ENCODE data around the gene ABCC4. TPM values are rescaled to one million over a fixed set of nuclear protein-coding genes. Genes with fewer than 3 reads are reported as not detected.
"Not testable (repeated sequence)": the region's sequence is repeated elsewhere in the genome, so short reads cannot be mapped to it uniquely, and the experiment has no call there.

Gene ABCC4
- total RNA-seq, 1 experiment from 2014 or later = 3.7 TPM

DNA sequence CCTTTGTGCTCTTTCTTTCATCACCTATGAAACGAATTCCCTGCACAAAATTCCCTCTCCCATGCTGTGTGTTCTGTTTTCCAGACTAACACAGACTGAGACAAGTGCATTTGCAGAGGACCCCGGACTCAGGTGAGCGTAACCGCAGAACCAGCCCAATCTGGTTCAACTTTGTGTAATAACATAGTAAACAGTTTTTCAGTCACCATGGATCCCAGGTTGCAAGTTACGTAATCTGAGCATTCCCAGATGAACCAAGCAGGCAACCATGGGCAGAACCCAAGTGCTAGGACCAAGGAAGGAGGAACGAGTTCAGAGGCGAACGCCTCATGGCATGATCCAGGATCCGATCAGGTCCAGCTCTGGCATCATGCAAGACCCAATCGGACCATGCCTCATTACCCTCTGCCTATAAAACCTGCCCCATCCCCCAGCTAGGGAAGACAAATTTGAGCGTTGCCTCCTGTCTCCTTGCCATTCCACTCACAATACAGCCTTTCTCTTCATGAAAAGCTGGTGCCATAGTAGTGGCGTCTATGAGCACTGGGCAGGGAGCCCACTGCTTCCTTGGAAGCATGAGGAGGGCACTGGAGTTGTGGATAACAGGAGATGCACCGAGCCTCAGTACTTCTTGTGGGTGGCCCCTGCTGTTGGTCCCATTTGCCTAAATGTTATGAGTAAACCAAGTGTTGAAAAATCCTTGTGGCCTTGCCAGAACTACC lies 107.6 kb downstream of the ABCC4 start:
- H3K4me3 ChIP-seq (ENCODE audit: insufficient read depth, low read depth, low read length) = no peak overlapping the region
- H3K27me3 ChIP-seq (ENCODE audit: control insufficient read depth, insufficient read depth, low read length) = no peaks in the 10 kb centered on the region
- no peaks in the 10 kb centered on the region for H3K36me3 ChIP-seq (replicated peaks; ENCODE audit: control insufficient read depth, insufficient read depth, low read length)
- no peak for DNase-seq

DNA sequence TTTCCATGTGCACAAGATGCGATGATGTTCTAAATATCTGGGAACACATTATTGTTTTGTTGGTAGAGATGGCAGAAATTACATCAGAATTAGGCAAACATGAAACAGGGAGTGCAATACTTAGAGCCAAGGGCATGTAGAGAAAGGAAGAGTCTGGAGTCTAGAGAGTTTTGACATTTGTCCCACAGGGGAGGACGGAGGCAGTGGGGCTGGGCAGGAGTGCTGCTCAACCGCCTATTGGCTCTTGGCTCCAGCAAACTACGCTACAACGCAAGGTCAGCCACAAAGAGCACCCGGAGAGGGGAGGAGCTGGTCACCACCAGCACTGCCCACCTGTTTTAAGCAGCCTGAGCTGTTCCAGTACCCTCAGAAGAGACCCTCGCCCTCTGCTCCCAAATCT lies 108.3 kb downstream of the ABCC4 start:
- Histone ChIP-seq H3K36me3 (replicated peaks; ENCODE audit: control insufficient read depth, insufficient read depth, low read length) (no peaks in the 10 kb centered on the region), H3K27me3 (ENCODE audit: control insufficient read depth, insufficient read depth, low read length) (no peaks in the 10 kb centered on the region), H3K4me3 (ENCODE audit: insufficient read depth, low read depth, low read length) (no peak overlapping the region)
- no peak for DNase-seq

DNA sequence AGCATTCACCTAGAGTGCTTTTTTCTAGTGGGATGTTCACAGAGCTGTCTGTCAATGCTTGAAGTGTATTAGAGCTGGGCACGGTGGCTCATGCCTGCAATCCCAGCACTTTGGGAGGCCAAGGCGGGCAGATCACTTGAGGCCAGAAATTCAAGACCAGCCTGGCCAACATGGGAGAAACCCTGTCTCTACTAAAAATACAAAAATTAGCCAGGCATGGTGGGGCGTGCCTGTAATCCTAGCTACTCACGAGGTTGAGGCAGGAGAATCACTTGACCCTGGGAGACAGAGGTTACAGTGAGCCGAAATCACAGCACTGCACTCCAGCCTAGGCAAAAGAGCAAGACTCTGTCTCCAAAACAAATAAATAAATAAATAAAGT lies 108.7 kb downstream of the ABCC4 start:
- not testable (repeated sequence) for H3K36me3 ChIP-seq (replicated peaks; ENCODE audit: control insufficient read depth, insufficient read depth, low read length); DNase-seq; H3K27me3 ChIP-seq (ENCODE audit: control insufficient read depth, insufficient read depth, low read length); H3K4me3 ChIP-seq (ENCODE audit: insufficient read depth, low read depth, low read length)

DNA sequence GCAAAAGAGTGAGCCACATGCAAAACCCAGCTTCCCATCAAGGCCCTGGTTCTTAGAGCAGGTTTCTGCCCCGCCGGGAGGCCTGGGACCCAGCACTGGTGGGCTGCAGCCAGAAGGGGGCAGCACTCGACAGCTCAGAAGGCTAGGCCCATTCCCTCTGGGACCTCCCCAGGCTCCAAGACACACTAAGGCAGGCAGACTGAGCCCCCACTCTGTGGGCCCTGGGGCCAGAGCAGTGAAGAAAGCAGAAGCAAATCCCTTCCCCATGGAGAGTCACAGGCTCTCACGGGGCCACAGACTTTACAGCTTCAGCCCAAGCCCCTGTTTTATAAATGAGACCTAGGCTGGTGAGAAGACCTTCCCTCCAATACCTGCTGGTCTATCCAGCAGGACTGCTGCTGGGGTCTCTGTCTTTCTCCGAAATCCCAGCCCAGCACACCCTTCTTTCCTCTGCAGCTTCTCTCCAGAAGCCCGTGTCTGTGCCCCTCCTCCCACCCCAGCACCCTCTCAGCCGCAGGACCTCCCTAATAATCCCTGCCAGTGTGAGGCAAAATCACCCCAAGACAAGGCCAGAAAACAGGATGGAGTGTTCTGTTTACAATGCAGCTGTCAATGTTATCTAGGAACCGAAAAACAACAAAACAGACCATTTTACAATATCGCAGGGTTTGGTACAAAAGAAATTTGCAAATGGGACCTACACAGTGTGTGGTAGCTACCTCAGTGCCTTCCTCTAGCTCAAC lies 109.3 kb downstream of the ABCC4 start:
- DNase-seq = peak; percentile 88
- no peak overlapping the region for H3K4me3 ChIP-seq (ENCODE audit: insufficient read depth, low read depth, low read length)
- H3K36me3 ChIP-seq (replicated peaks; ENCODE audit: control insufficient read depth, insufficient read depth, low read length) = no peaks in the 10 kb centered on the region
- no peaks in the 10 kb centered on the region for H3K27me3 ChIP-seq (ENCODE audit: control insufficient read depth, insufficient read depth, low read length)

DNA sequence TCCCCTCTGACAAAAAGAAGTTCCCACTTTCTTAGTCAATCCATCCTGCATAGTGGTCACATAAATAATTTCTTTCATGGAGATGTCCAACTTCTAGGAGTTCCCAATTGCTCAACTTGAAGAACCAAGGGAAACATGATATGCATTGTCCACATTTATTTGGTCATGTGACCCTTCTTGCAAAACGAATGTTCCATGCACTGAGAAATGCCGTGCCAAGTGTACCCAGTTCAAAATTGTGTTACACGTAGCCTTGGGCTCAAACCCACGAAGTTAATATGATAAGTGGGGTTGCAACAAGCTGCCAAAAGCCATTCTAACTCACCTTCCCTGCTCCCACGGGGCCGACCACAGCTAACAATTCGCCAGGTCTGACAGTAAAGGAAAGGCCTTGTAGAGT lies 113.1 kb downstream of the ABCC4 start:
- H3K4me3 ChIP-seq (ENCODE audit: insufficient read depth, low read depth, low read length) = no peak overlapping the region
- no peaks in the 10 kb centered on the region for H3K36me3 ChIP-seq (replicated peaks; ENCODE audit: control insufficient read depth, insufficient read depth, low read length)
- DNase-seq = no peak
- no peaks in the 10 kb centered on the region for H3K27me3 ChIP-seq (ENCODE audit: control insufficient read depth, insufficient read depth, low read length)

DNA sequence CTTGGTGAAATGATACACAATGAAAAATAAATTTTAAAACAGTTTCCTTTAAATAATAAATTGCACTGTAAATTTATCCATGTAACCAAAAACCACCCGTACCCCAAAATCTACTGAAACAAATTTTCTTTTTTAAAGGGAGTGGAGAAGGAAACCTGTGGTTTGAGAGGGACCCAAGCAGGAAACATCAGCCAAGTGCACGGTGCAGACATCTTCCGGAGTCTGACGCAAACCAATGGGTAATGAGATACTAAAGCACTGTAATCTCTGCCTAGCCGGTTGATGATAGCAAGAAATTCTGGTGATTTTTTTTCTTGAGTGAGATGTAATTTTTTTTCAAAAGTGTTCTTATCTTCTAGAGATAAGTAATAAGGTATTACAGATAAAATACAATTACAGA lies 115.4 kb downstream of the ABCC4 start:
- DNase-seq = no peak
- no peaks in the 10 kb centered on the region for H3K27me3 ChIP-seq (ENCODE audit: control insufficient read depth, insufficient read depth, low read length)

DNA sequence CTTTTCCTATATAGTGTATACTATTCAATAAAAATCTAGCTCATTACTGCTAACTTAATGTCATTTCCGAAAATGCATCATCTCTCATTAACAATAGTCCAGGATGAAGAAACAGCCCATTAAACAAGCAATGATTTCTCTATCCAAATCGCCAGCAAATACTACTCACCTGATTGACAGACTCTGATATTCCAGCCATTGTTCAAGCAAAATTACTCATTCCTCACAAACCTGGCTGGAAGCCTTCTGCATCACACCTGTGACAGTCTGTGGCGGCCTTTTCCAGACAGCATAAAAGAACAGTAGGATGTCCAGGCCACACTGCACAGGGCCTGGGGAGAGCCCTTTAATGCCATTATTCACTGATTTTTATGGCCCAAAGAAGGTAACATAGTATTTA lies 115.9 kb downstream of the ABCC4 start:
- H3K4me3 ChIP-seq (ENCODE audit: insufficient read depth, low read depth, low read length) = no peak overlapping the region
- no peak for DNase-seq
- no peaks in the 10 kb centered on the region for H3K36me3 ChIP-seq (replicated peaks; ENCODE audit: control insufficient read depth, insufficient read depth, low read length)
- no peaks in the 10 kb centered on the region for H3K27me3 ChIP-seq (ENCODE audit: control insufficient read depth, insufficient read depth, low read length)

More for the DNA sequence above, 115.4 kb downstream of the ABCC4 start:
- no peaks in the 10 kb centered on the region for H3K36me3 ChIP-seq (replicated peaks; ENCODE audit: control insufficient read depth, insufficient read depth, low read length)
- no peak overlapping the region for H3K4me3 ChIP-seq (ENCODE audit: insufficient read depth, low read depth, low read length)

DNA sequence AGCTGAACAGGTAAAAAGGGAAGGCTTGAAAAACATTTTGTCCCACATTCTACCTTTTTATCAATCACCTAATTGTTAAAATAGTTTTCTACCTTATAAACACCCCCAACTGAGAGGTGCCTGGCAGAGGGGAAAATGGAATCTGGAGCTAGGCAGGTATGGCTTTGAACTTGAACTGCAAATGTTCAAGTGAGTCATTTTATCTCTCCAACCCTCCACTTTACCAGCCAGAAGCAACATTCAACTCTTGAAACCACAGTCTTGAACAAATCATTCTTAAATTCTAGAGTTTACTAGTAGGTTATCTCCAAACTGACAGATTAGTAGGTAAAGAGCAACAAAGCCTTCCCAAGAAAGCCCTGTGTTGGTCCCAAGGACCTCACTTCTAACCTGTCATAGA lies 116.9 kb downstream of the ABCC4 start:
- DNase-seq = no peak
- no peak overlapping the region for H3K4me3 ChIP-seq (ENCODE audit: insufficient read depth, low read depth, low read length)
- no peaks in the 10 kb centered on the region for H3K27me3 ChIP-seq (ENCODE audit: control insufficient read depth, insufficient read depth, low read length)
- no peaks in the 10 kb centered on the region for H3K36me3 ChIP-seq (replicated peaks; ENCODE audit: control insufficient read depth, insufficient read depth, low read length)

DNA sequence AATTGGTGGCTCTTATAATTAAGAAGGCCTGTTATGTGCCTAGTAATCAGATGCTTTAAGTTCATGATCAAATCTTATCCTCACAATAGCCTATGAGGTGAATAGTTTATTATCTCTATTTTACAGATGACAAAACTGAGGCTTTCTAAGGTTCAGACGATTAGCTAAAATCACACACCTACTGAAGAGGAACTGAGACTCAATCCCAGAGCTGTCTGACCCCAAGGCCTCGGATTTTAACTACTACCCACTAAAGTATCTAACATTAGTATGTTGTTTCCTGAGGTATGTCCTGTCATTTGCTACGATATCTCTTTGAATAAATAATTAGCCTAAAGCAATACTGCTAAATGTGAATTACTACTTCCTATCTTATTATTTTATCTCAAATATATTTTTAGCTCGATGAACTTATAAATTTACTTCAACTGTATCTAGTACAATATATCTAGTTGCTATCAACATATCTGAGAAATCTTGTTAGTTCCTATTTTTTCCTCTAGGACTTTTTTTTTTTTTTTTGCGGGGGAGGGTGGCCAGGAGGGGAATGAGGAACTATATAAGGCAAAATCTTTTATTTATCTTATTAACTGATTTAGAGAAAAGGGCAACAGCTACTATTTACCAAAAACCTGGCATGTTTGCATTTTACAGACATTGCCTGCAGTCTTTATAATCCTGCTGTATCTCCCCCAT lies 118.5 kb downstream of the ABCC4 start:
- H3K27me3 ChIP-seq (ENCODE audit: control insufficient read depth, insufficient read depth, low read length) = no peaks in the 10 kb centered on the region
- H3K36me3 ChIP-seq (replicated peaks; ENCODE audit: control insufficient read depth, insufficient read depth, low read length) = no peaks in the 10 kb centered on the region

DNA sequence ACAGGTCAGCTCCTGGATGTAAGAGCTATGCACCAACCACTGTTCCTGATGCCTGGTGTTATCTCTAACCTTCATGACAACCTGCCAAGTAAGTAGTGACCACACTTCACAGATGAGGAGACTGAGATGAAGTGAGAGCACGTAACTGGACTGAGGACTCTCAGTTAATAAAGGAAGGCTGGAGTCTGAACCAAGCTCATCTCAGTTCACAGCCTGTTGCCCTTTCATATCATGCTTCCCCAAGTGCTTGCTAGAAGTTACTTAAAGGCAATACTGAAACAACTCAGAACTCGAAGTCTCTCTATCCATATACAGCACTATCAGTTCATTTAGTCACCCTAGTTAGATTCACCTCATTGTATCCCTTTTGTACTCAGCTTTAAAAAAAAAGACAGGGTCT lies 119.7 kb downstream of the ABCC4 start:
- H3K4me3 ChIP-seq (ENCODE audit: insufficient read depth, low read depth, low read length) = no peak overlapping the region
- DNase-seq = no peak
- no peaks in the 10 kb centered on the region for H3K36me3 ChIP-seq (replicated peaks; ENCODE audit: control insufficient read depth, insufficient read depth, low read length)
- no peaks in the 10 kb centered on the region for H3K27me3 ChIP-seq (ENCODE audit: control insufficient read depth, insufficient read depth, low read length)

More for the DNA sequence above, 118.5 kb downstream of the ABCC4 start:
- H3K4me3 ChIP-seq (ENCODE audit: insufficient read depth, low read depth, low read length) = no peak overlapping the region
- no peak for DNase-seq

DNA sequence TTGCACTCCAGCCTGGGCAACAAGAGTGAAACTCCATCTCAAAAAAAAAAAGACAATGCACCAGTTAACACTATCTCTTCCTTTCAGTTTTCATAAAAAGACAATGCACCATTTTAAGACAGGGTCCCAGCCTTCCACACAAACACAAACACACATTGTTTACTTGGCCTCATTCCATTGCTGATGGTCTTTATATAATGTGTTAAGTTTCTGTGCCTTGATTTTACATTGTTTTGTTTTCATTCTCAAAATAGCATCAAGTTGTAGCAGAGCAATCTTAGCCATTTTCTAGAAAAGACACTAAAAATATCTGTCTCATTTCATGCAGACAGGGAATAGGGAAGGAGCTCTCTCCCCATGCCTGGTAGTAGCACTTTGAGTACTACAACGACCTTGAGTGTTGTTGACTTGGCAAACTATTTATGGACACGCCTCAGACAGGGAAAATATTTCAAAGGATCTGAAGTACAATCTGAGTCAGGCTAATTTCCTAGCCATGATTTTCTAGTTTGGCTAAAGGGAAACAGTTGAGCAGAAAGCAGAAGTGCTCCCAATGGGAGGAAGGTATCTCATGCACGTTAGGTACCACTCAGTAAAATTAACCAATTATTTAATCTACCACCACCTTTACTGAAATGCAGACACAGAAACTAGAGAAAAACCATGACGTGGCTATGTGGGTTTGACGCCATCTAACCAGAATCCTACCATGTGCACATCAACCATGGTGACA lies 120.6 kb downstream of the ABCC4 start:
- Histone ChIP-seq H3K4me3 (ENCODE audit: insufficient read depth, low read depth, low read length) (no peak overlapping the region), H3K36me3 (replicated peaks; ENCODE audit: control insufficient read depth, insufficient read depth, low read length) (no peaks in the 10 kb centered on the region)

DNA sequence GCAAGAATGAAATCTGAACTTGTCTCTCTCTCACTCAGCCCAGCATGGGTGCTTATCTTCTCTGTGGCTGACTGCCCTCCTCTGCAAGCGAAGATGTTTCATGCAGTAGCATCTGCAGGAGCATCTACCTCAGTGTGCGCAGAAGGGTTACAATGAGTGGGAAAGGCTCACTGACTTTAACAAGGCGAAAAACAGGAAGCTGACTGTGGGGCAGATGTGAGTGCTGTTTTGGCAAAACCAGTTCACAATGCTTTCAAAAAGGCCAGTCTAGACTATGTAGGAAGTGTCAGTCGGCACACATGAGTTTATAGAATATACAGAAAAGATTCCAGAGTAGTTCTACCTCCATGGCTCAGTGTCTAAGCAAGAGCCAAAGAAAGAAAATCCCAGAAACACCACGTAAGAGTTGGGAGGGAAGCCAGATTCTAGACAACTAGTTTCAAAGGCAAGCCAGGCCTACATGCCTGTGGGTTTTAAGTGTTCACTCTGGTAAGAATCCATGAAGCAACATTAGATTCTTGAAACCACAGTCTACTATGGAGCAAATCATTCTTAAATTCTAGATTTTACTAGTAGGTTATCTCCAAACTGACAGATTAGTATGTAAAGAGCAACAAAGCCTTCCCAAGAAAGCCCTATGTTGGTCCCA lies 124.5 kb downstream of the ABCC4 start:
- DNase-seq = no peak
- Histone ChIP-seq H3K4me3 (ENCODE audit: insufficient read depth, low read depth, low read length) (no peak overlapping the region), H3K36me3 (replicated peaks; ENCODE audit: control insufficient read depth, insufficient read depth, low read length) (no peaks in the 10 kb centered on the region), H3K27me3 (ENCODE audit: control insufficient read depth, insufficient read depth, low read length) (no peaks in the 10 kb centered on the region)

More for the DNA sequence above, 120.6 kb downstream of the ABCC4 start:
- H3K27me3 ChIP-seq (ENCODE audit: control insufficient read depth, insufficient read depth, low read length) = no peaks in the 10 kb centered on the region
- DNase-seq = no peak

DNA sequence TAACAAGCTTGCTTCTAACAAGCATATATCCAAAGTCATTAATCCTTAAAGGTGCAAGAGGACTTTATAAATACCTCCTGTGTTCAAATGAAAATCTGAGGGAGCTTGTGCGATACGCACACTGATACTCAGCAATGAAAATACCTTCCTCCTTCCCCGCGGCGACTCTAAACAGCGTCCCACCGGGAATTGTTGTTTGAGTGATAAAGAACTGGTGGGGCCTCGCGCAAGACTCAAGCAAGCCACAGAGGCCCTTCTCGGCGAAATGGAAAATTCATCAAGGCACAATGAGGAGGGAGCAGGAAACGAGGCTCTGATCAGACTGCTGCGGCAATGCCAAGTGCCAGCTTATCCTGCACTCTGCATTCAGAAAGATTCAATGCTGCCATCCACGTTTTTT lies 126.7 kb downstream of the ABCC4 start:
- peak; percentile 49 for DNase-seq
- no peak overlapping the region for H3K4me3 ChIP-seq (ENCODE audit: insufficient read depth, low read depth, low read length)
- H3K36me3 ChIP-seq (replicated peaks; ENCODE audit: control insufficient read depth, insufficient read depth, low read length) = no peaks in the 10 kb centered on the region
- no peaks in the 10 kb centered on the region for H3K27me3 ChIP-seq (ENCODE audit: control insufficient read depth, insufficient read depth, low read length)

DNA sequence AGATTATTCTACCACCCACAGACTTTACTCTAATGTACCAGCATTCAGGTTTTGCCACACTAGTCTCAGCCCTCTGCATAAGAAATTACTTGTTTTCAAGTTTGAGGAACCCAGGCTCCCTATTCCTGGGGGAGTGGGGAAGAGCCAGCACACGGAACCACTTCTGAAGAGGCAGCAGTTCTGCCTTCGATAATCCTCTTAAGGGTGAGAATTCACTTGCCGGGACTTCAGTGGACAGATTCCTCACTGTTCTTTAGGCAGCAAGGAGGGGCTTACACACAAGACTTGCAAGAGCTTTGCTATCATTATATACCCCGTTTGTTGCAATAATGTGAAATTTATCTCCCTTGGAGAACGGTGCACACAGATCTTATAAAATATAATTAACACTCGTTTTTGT lies 133.1 kb downstream of the ABCC4 start:
- Histone ChIP-seq H3K27me3 (ENCODE audit: control insufficient read depth, insufficient read depth, low read length) (no peaks in the 10 kb centered on the region), H3K4me3 (ENCODE audit: insufficient read depth, low read depth, low read length) (no peak overlapping the region), H3K36me3 (replicated peaks; ENCODE audit: control insufficient read depth, insufficient read depth, low read length) (no peaks in the 10 kb centered on the region; the same call in none of the 2 replicates)
- DNase-seq = no peak

Measured in H7 (cell line).